ENCODE measurements around the gene GRIP2.
A peak's percentile ranks its signal among the peaks of the same experiment; 100 is the strongest.

Gene GRIP2

GRCh38 chr3:14455571-14456317, 84.4 kb downstream of the GRIP2 start:
- TF ChIP-seq CTCF (conservative IDR thresholded peaks at IDR 0.05; ENCODE audit: low read depth, low read length) = no peak
- no peak for DNase-seq (ENCODE audit: low read depth)
- H3K4me3 ChIP-seq (ENCODE audit: low read depth, low read length) = no peak overlapping the region

- H3K4me3 ChIP-seq (ENCODE audit: low read depth, low read length) = no peak overlapping the region
- DNase-seq (ENCODE audit: low read depth) = no peak
- TF ChIP-seq CTCF (conservative IDR thresholded peaks at IDR 0.05; ENCODE audit: low read depth, low read length) = no peak
Measured at GRCh38 chr3:14454639-14455310, 85.4 kb downstream of the GRIP2 start.

- no peak for TF ChIP-seq CTCF (conservative IDR thresholded peaks at IDR 0.05; ENCODE audit: low read depth, low read length)
- no peak for DNase-seq (ENCODE audit: low read depth)
- H3K4me3 ChIP-seq (ENCODE audit: low read depth, low read length) = no peak overlapping the region
Measured at GRCh38 chr3:14453876-14454638, 86.1 kb downstream of the GRIP2 start.

- DNase-seq (ENCODE audit: low read depth) = peak; percentile 98
- H3K4me3 ChIP-seq (ENCODE audit: low read depth, low read length) = no peak overlapping the region
- TF ChIP-seq CTCF (conservative IDR thresholded peaks at IDR 0.05; ENCODE audit: low read depth, low read length) = peak; percentile 38
Measured at GRCh38 chr3:14452740-14453710, 87.1 kb downstream of the GRIP2 start.

- H3K4me3 ChIP-seq (ENCODE audit: low read depth, low read length) = no peak overlapping the region
- TF ChIP-seq CTCF (conservative IDR thresholded peaks at IDR 0.05; ENCODE audit: low read depth, low read length) = no peak
- DNase-seq (ENCODE audit: low read depth) = peak; percentile 89
Measured at GRCh38 chr3:14451844-14452739, 88.0 kb downstream of the GRIP2 start.

All from choroid plexus epithelial cell (primary cell).